Activated naive CD4-positive, alpha-beta T cell treated with anti-CD3 and anti-CD28 coated beads, Interleukin-2, amount 10 ng/mL, durations not matched to agents 7 days and 5 days (primary cell): ENCODE results near the gene PRR30.
"Not testable (repeated sequence)": the region's sequence is repeated elsewhere in the genome, so short reads cannot be mapped to it uniquely, and the experiment has no call there.

Source experiments
- CTCF ChIA-PET: fragments of 350-600 bp; sonication (Branson Sonifier 250); formaldehyde crosslinking; loops from one replicate; lab custom pipeline; 2021; ENCODE audit warnings: antibody characterized with exemption; lab: Charles Lee
- DNase-seq: peaks from one replicate; pipeline ENCODE4 v3.0.0-alpha.2; 2020
- H3K27ac Mint-ChIP-seq: one replicate; pipeline ENCODE4 v1.8.0; 2021; ENCODE audit warnings: mild to moderate bottlenecking, moderate library complexity, mixed read lengths
- H3K27me3 Mint-ChIP-seq: one replicate; pipeline ENCODE4 v1.8.0; 2021; ENCODE audit warnings: mild to moderate bottlenecking, mixed read lengths
- H3K36me3 Mint-ChIP-seq: one replicate; pipeline ENCODE4 v1.8.0; 2021; ENCODE audit warnings: mixed read lengths
- H3K4me1 Mint-ChIP-seq: one replicate; pipeline ENCODE4 v1.8.0; 2021; ENCODE audit warnings: mixed read lengths
- H3K4me3 Mint-ChIP-seq: one replicate; pipeline ENCODE4 v1.8.0; 2021; ENCODE audit warnings: mild to moderate bottlenecking, moderate library complexity, mixed read lengths
- H3K9me3 Mint-ChIP-seq: one replicate; pipeline ENCODE4 v1.8.0; 2021; ENCODE audit warnings: mixed read lengths

Gene PRR30

GRCh38 chr2:27131429-27131828, 7.8 kb downstream of the PRR30 start:
- H3K27ac Mint-ChIP-seq, result no peak overlapping the region
- CTCF ChIA-PET, result interaction anchor here (2.4 to 3.4 kb wide), 2 partner anchors 8 to 172 kb away, joined by 8 to 19 read pairs; partner anchors contain the start of gene ABHD1
- H3K27me3 Mint-ChIP-seq, result peaks cover 4% of the 10 kb centered on the region
- H3K4me1 Mint-ChIP-seq, result peaks cover 32% of the 10 kb centered on the region
- peaks cover 26% of the 10 kb centered on the region for H3K36me3 Mint-ChIP-seq
- H3K4me3 Mint-ChIP-seq, result no peak overlapping the region
- DNase-seq, result no peak
- no peaks in the 10 kb centered on the region for H3K9me3 Mint-ChIP-seq

GRCh38 chr2:27130396-27130795, 8.8 kb downstream of the PRR30 start:
- H3K4me3 Mint-ChIP-seq, result no peak overlapping the region
- H3K9me3 Mint-ChIP-seq, result no peaks in the 10 kb centered on the region
- no peak for DNase-seq
- H3K4me1 Mint-ChIP-seq, result peaks cover 29% of the 10 kb centered on the region
- no peak overlapping the region for H3K27ac Mint-ChIP-seq
- H3K27me3 Mint-ChIP-seq, result peaks cover 4% of the 10 kb centered on the region
- H3K36me3 Mint-ChIP-seq, result peaks cover 26% of the 10 kb centered on the region
- CTCF ChIA-PET, result no interaction called here

- H3K36me3 Mint-ChIP-seq, result peaks cover 25% of the 10 kb centered on the region
Measured at GRCh38 chr2:27128668-27129571, 10.3 kb downstream of the PRR30 start.

DNA sequence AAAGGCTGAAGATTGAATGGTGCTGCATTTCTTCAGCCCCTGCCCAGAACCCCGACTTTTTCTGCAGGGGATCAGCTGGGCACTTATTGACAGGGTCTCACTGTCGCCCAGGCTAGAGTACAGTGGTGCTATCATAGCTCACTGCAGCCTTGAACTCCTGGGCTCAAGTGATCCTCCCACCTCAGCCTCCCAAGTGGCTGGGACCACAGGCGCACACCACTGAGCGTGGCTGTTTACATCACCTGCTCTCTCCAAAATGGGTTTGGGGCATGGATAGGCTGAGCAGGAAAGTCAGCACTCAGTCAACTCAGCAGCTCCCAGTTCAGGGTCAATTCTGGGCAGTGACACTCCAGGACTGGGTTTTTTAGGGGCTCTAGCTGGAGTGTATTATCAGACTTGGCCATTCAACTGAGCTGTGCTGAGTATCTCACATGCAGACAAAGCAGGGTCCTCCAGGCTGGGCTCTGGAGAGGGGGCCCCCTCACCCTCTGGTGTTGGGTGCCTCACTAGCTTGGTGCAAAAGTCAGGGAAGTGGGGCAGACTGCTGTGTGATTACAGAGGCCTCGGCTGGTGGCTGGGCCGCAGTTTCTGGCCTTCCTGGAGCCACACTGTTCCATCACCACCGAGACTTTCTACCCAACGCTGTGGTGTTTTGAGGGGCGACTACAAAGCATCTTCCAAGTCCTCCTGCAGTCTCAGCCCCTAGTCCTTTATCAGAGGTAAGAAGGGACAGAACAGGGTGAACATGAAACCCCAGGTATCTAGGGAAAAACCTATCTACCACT, 11.1 kb downstream of the PRR30 start:
- H3K27me3 Mint-ChIP-seq, result peaks cover 4% of the 10 kb centered on the region
- CTCF ChIA-PET, result no interaction called here
- no peak overlapping the region for H3K27ac Mint-ChIP-seq
- H3K4me1 Mint-ChIP-seq, result peaks cover 22% of the 10 kb centered on the region
- no peak for DNase-seq
- H3K9me3 Mint-ChIP-seq, result no peaks in the 10 kb centered on the region
- H3K4me3 Mint-ChIP-seq, result no peak overlapping the region
- H3K36me3 Mint-ChIP-seq, result peaks cover 20% of the 10 kb centered on the region

More at GRCh38 chr2:27128668-27129571, 10.3 kb downstream of the PRR30 start:
- DNase-seq, result no peak
- Mint-ChIP-seq H3K27me3 (no peaks in the 10 kb centered on the region), H3K4me1 (peaks cover 25% of the 10 kb centered on the region), H3K4me3 (no peak overlapping the region), H3K27ac (no peak overlapping the region), H3K9me3 (no peaks in the 10 kb centered on the region)
- CTCF ChIA-PET, result no interaction called here

DNA sequence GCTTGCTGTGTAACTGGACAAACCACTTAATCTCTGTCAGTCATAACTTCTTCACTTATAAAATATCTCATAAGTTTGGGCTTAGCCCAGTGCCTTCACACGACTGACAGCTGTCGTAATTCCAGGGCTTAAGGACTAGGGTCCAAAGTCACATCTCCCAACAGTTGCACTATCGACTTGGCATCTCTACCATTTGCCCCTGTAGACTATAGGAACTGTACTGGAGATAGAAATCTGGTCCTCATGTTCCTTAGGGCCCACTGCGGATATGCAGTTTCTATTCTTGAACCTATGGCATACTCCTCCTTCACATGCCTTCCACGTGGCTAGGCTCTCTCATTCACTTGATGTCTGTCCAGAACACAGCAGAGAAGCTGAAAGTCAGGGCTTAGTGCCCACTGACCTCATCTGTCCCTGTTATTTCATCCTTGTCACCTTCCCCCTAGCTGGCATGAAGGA, 12.9 kb downstream of the PRR30 start:
- peaks cover 12% of the 10 kb centered on the region for H3K4me1 Mint-ChIP-seq
- peaks cover 14% of the 10 kb centered on the region for H3K36me3 Mint-ChIP-seq
- DNase-seq, result no peak
- CTCF ChIA-PET, result interaction anchor here (0.7 to 1.1 kb wide), 2 partner anchors 144 to 290 kb away, joined by 3 read pairs; no protein-coding TSS in a partner anchor
- no peak overlapping the region for H3K27ac Mint-ChIP-seq
- H3K4me3 Mint-ChIP-seq, result no peak overlapping the region
- H3K9me3 Mint-ChIP-seq, result no peaks in the 10 kb centered on the region
- peaks cover 22% of the 10 kb centered on the region for H3K27me3 Mint-ChIP-seq

- no peak overlapping the region for H3K27ac Mint-ChIP-seq
- peaks cover 10% of the 10 kb centered on the region for H3K4me1 Mint-ChIP-seq
- peaks cover 6% of the 10 kb centered on the region for H3K36me3 Mint-ChIP-seq
- DNase-seq, result no peak
- H3K9me3 Mint-ChIP-seq, result no peaks in the 10 kb centered on the region
- CTCF ChIA-PET, result interaction anchor here (1.0 to 2.6 kb wide), 2 partner anchors 8 to 558 kb away, joined by 3 to 19 read pairs; partner anchors contain the start of gene PREB
- no peak overlapping the region for H3K4me3 Mint-ChIP-seq
- H3K27me3 Mint-ChIP-seq, result peaks cover 34% of the 10 kb centered on the region
Measured at GRCh38 chr2:27125104-27125503, 14.1 kb downstream of the PRR30 start.

GRCh38 chr2:27123302-27124150, 15.7 kb downstream of the PRR30 start, which contains the start of gene ABHD1:
Gene ABHD1 (plus strand): TSS chr2:27123815. CDS start chr2:27123949, 134 bp downstream.
- Mint-ChIP-seq H3K36me3 (no peaks in the 10 kb centered on the region), H3K4me1 (peaks cover 20% of the 10 kb centered on the region), H3K9me3 (no peaks in the 10 kb centered on the region), H3K27me3 (peaks cover 48% of the 10 kb centered on the region), H3K27ac (peak within 1 kb of the TSS; percentile 17), H3K4me3 (peak within 1 kb of the TSS; percentile 73)
- CTCF ChIA-PET, result interaction anchor here (0.8 to 2.6 kb wide), 9 partner anchors 10 to 179 kb away, joined by 3 to 19 read pairs (median 4); partner anchors contain the start of genes AGBL5 and PREB
- peak; percentile 76 for DNase-seq

- H3K27ac Mint-ChIP-seq, result no peak overlapping the region
- no peak for DNase-seq
- H3K27me3 Mint-ChIP-seq, result peaks cover 56% of the 10 kb centered on the region
- H3K36me3 Mint-ChIP-seq, result no peaks in the 10 kb centered on the region
- peak overlapping the region; percentile 71 for H3K4me3 Mint-ChIP-seq
- H3K9me3 Mint-ChIP-seq, result no peaks in the 10 kb centered on the region
- H3K4me1 Mint-ChIP-seq, result peaks cover 22% of the 10 kb centered on the region
- CTCF ChIA-PET, result interaction anchor here (0.8 to 2.6 kb wide), 9 partner anchors 10 to 180 kb away, joined by 3 to 19 read pairs (median 4); partner anchors contain the start of genes AGBL5 and PREB
Measured at GRCh38 chr2:27122791-27123190, 16.4 kb downstream of the PRR30 start.

DNA sequence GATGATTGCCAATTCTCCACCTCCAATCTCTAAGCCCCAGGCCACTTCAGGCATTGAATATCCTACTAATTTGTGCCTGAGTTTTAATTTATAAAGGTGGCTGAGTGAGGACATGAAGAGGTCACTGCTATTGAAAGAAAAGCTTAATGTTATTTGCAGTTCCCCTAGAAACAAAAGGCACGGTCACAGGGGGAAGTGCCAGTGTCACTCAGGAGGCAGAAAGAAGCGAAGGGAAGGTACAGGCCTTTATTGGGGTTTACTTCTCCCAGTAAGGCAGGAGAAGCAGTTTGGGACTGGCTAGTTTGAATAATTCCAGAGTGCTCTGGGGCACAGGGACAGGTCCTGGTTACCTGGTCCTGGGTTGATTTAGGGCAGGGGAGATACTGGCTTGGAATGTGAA, 17.3 kb downstream of the PRR30 start:
- H3K27me3 Mint-ChIP-seq, result peaks cover 62% of the 10 kb centered on the region
- H3K9me3 Mint-ChIP-seq, result no peaks in the 10 kb centered on the region
- peaks cover 22% of the 10 kb centered on the region for H3K4me1 Mint-ChIP-seq
- DNase-seq, result no peak
- H3K36me3 Mint-ChIP-seq, result no peaks in the 10 kb centered on the region
- H3K27ac Mint-ChIP-seq, result no peak overlapping the region
- no peak overlapping the region for H3K4me3 Mint-ChIP-seq
- CTCF ChIA-PET, result no interaction called here

DNA sequence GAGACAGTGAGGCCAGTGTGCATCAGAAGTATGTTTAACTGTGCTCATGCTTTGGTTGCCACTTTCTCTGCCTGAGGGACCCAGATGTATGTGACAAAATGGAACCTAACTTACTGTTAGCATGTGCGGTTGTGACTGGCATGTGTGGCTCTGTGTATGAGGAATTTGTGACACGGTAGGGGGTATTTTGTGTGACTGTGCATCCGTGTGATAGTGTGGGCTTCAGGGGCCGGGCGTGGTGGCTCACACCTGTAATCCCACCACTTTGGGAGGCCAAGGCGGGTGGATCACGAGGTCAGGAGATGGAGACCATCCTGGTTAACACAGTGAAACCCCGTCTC, 19.9 kb downstream of the PRR30 start:
- H3K4me1 Mint-ChIP-seq, result peaks cover 22% of the 10 kb centered on the region
- DNase-seq, CTCF ChIA-PET, H3K9me3 Mint-ChIP-seq, H3K27ac Mint-ChIP-seq, H3K36me3 Mint-ChIP-seq: not testable (repeated sequence)
- peak overlapping the region; percentile 77 for H3K4me3 Mint-ChIP-seq
- H3K27me3 Mint-ChIP-seq, result peaks cover 72% of the 10 kb centered on the region

DNA sequence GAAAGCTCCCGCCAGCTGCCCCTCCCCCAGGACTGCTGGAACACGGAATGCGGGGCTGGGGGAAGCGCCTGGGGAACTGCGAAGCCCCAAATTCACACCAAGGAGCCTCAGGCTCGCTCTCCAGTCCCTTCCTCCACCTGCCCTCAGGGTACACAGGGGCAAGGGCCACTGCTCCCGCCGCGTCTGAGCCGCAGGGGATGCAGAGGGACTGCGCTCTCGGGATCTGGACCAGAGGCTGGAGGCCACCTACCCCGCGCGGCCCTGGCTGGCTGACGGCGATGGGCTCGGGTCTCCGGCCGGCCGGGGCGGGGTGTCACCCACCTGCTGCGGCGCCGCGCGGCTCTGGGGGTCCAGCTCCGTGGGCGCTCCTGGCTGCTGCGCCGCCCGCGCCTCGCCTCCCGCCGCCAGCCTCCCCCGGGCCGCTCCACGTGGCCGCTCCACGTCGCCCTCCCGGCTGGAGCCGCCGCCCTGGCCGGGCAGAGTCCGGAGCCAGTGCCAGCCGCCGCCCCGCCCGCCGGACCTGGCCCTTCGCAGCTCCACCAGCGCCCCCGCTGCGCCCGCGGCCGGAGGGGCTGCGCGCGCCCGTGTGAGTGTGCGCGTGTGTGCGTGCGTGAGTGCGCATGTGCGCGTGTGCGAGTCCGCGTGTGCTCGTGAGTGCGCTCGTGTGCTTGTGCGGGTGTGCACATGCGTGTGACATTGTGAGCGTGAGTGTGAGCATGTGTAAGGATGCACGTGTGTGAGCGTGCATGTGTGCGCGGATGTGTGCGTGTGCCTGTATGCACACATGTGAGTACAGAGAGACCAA, 20.5 kb downstream of the PRR30 start, which contains the start of gene CGREF1:
TSS of gene CGREF1 (minus strand) at position 604 of the 805 bp plus-strand sequence. CDS start 14,762 bp downstream, outside the sequence.
- peaks cover 19% of the 10 kb centered on the region for H3K4me1 Mint-ChIP-seq
- H3K4me3 Mint-ChIP-seq, result peak within 1 kb of the TSS; percentile 77
- no peaks in the 10 kb centered on the region for H3K9me3 Mint-ChIP-seq
- H3K36me3 Mint-ChIP-seq, result no peaks in the 10 kb centered on the region
- DNase-seq, result peak; percentile 32
- peaks cover 74% of the 10 kb centered on the region for H3K27me3 Mint-ChIP-seq
- H3K27ac Mint-ChIP-seq, result no peak within 1 kb of the TSS
- CTCF ChIA-PET, result no interaction called here

DNA sequence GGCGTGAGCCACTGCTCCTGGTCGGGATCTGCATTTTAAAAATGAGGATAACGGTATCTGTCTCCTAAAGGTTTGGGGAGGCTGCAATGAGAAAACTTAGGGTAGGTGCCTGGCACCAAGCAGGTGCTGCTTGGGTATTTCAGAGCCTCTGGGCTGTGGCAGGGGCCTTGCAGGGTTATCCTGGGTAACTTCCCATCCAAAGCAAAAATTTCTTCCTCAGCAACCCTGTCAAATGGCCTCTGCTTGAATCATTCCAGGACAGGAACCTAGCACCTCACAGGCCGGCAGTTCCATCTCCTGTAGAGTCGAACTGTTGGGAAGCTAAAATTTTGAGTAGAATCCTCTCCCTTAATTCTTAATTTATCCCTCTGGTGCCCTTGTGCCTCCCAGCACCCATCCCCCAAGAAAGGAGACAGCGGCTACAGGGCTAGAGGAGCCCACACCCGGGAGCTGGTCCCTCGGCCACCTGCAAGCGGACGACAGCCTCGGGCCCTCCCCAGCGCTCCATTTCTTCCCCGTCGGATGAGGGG, 21.1 kb downstream of the PRR30 start:
- Mint-ChIP-seq H3K4me3 (peak overlapping the region; percentile 13), H3K9me3 (no peaks in the 10 kb centered on the region), H3K4me1 (peaks cover 15% of the 10 kb centered on the region), H3K27ac (no peak overlapping the region), H3K36me3 (no peaks in the 10 kb centered on the region), H3K27me3 (peaks cover 74% of the 10 kb centered on the region)
- no peak for DNase-seq
- CTCF ChIA-PET, result interaction anchor here (0.6 kb wide), 1 partner anchor 51 kb away, joined by 5 read pairs; no protein-coding TSS in a partner anchor
